ENCODE measurements around the gene ASB13.

Gene ASB13

GRCh38 chr10:5647507-5648240 lies 18.7 kb downstream of the ASB13 start:
- no peak for DNase-seq

GRCh38 chr10:5645944-5646617 lies 20.3 kb downstream of the ASB13 start:
- DNase-seq = no peak

- no peak for DNase-seq
Measured at GRCh38 chr10:5645375-5645774, 21.0 kb downstream of the ASB13 start.

- no peak for DNase-seq
Measured at GRCh38 chr10:5644930-5645329, 21.5 kb downstream of the ASB13 start.

- no peak for DNase-seq
Measured at GRCh38 chr10:5643346-5644067, 22.9 kb downstream of the ASB13 start.

- no peak for DNase-seq
Measured at GRCh38 chr10:5641501-5641900, 24.9 kb downstream of the ASB13 start.

GRCh38 chr10:5640501-5640900 lies 25.9 kb downstream of the ASB13 start:
- no peak for DNase-seq

GRCh38 chr10:5640036-5640435 lies 26.4 kb downstream of the ASB13 start:
- DNase-seq = no peak

GRCh38 chr10:5639066-5639465 lies 27.3 kb downstream of the ASB13 start:
- no peak for DNase-seq

GRCh38 chr10:5638494-5638893 lies 27.9 kb downstream of the ASB13 start:
- DNase-seq = no peak

- no peak for DNase-seq
Measured at GRCh38 chr10:5634918-5635317, 31.5 kb downstream of the ASB13 start.

- DNase-seq = no peak
Measured at GRCh38 chr10:5633166-5633749, 33.1 kb downstream of the ASB13 start.

- no peak for DNase-seq
Measured at GRCh38 chr10:5632446-5632845, 33.9 kb downstream of the ASB13 start.

GRCh38 chr10:5631936-5632335 lies 34.5 kb downstream of the ASB13 start:
- no peak for DNase-seq

- DNase-seq = no peak
Measured at GRCh38 chr10:5630112-5630436, 36.3 kb downstream of the ASB13 start.

- peak; percentile 89 for DNase-seq
Measured at GRCh38 chr10:5629303-5630111, 36.9 kb downstream of the ASB13 start.

GRCh38 chr10:5628451-5629302 lies 37.7 kb downstream of the ASB13 start:
- DNase-seq = peak; percentile 77

GRCh38 chr10:5627486-5628044 lies 38.8 kb downstream of the ASB13 start:
- DNase-seq = no peak

GRCh38 chr10:5625992-5626777 lies 40.2 kb downstream of the ASB13 start:
- peak; percentile 82 for DNase-seq

GRCh38 chr10:5624701-5625100 lies 41.7 kb downstream of the ASB13 start:
- DNase-seq = no peak
